Neuronal stem cell (in vitro differentiated cells): ENCODE results near the gene NTF3.

Experiments used
- DNase-seq: peaks from one replicate; pipeline ENCODE4 v3.0.0-alpha.2; 2013; ENCODE audit warnings: low spot score
- H2AFZ ChIP-seq: one replicate; pipeline ENCODE4 v1.6.1; 2013; ENCODE audit warnings: mild to moderate bottlenecking, low read length, inconsistent platforms
- H2AK5ac ChIP-seq: 2 replicates; pipeline ENCODE4 v1.6.1; 2013; ENCODE audit warnings: low read depth, mild to moderate bottlenecking, inconsistent platforms, low read length, moderate library complexity, mixed read lengths
- H2BK120ac ChIP-seq: 2 replicates; pipeline ENCODE4 v1.6.1; 2013; ENCODE audit warnings: low read depth, mild to moderate bottlenecking, inconsistent platforms, low read length, moderate library complexity, mixed read lengths
- H2BK12ac ChIP-seq: one replicate; pipeline ENCODE4 v1.6.1; 2013; ENCODE audit warnings: low read length, inconsistent platforms
- H2BK15ac ChIP-seq: 2 replicates; pipeline ENCODE4 v1.6.1; 2013; ENCODE audit warnings: mild to moderate bottlenecking, low read length, inconsistent platforms, mixed read lengths
- H2BK5ac ChIP-seq: one replicate; pipeline ENCODE4 v1.6.1; 2013; ENCODE audit warnings: inconsistent platforms, mild to moderate bottlenecking, low read length, moderate library complexity
- H3K14ac ChIP-seq: one replicate; pipeline ENCODE4 v1.6.1; 2013; ENCODE audit warnings: low read length, inconsistent platforms
- H3K18ac ChIP-seq: 2 replicates; pipeline ENCODE4 v1.6.1; 2013; ENCODE audit warnings: low read length, inconsistent platforms
- H3K23ac ChIP-seq: 2 replicates; pipeline ENCODE4 v1.6.1; 2013; ENCODE audit warnings: low read depth, mild to moderate bottlenecking, mixed read lengths, low read length, inconsistent platforms; ENCODE audit not compliant: poor library complexity
- H3K27ac ChIP-seq: replicated peaks from 3 replicates; pipeline ENCODE4 v1.5.1; 2013; ENCODE audit warnings: low read length, inconsistent platforms
- H3K27me3 ChIP-seq, 3 experiments: 2 replicates each; pipeline ENCODE4 v1.6.1; 2013; ENCODE audit warnings: low read length in 3 of 3, mild to moderate bottlenecking in 2 of 3, inconsistent platforms in 1 of 3, low read depth in 1 of 3, mixed read lengths in 1 of 3, moderate library complexity in 1 of 3; ENCODE audit not compliant: control insufficient read depth in 3 of 3, insufficient read depth in 3 of 3
- H3K36me3 ChIP-seq, 2 donors: replicated peaks in 1 of 2; 2 replicates each; pipeline ENCODE4 v1.6.1; 2013; ENCODE audit warnings: low read length in 2 of 2; ENCODE audit not compliant: control insufficient read depth in 2 of 2, insufficient read depth in 2 of 2
- H3K4ac ChIP-seq: 2 replicates; pipeline ENCODE4 v1.6.1; 2013; ENCODE audit warnings: inconsistent platforms, mild to moderate bottlenecking, low read length, moderate library complexity
- H3K4me1 ChIP-seq, 2 donors: 1 replicate in 1 of 2; 2 replicates in 1 of 2; pipeline ENCODE4 v1.6.1; 2013; ENCODE audit warnings: low read length in 2 of 2, low read depth in 1 of 2; ENCODE audit not compliant: control insufficient read depth in 2 of 2, insufficient read depth in 1 of 2
- H3K4me2 ChIP-seq: one replicate; pipeline ENCODE4 v1.6.1; 2013; ENCODE audit warnings: mild to moderate bottlenecking, low read length, inconsistent platforms; ENCODE audit not compliant: insufficient read depth, poor library complexity, severe bottlenecking
- H3K4me3 ChIP-seq, 2 donors: 2 replicates each; pipeline ENCODE4 v1.5.1; 2013; ENCODE audit warnings: low read length in 2 of 2, mild to moderate bottlenecking in 2 of 2, inconsistent platforms in 1 of 2, moderate library complexity in 1 of 2
- H3K79me1 ChIP-seq: one replicate; pipeline ENCODE4 v1.6.1; 2013; ENCODE audit warnings: low read depth, mild to moderate bottlenecking, inconsistent platforms, low read length, moderate library complexity
- H3K9ac ChIP-seq: one replicate; pipeline ENCODE4 v1.6.1; 2013; ENCODE audit warnings: mild to moderate bottlenecking, low read depth, low read length, inconsistent platforms; ENCODE audit not compliant: poor library complexity
- H3K9me3 ChIP-seq, 2 donors: replicated peaks in 1 of 2; 2 replicates each; pipeline versions ENCODE3 to v1.6.1; 2013; ENCODE audit warnings: low read length in 2 of 2, mild to moderate bottlenecking in 2 of 2, inconsistent platforms in 1 of 2, low read depth in 1 of 2, mixed read lengths in 1 of 2, moderate library complexity in 1 of 2; ENCODE audit not compliant: control insufficient read depth in 2 of 2, insufficient read depth in 1 of 2
- H4K8ac ChIP-seq: one replicate; pipeline ENCODE4 v1.6.1; 2013; ENCODE audit warnings: low read depth, mild to moderate bottlenecking, inconsistent platforms, low read length, moderate library complexity
- H4K91ac ChIP-seq: one replicate; pipeline ENCODE4 v1.6.1; 2013; ENCODE audit warnings: low read length, low read depth, mild to moderate bottlenecking, inconsistent platforms; ENCODE audit not compliant: poor library complexity
- WGBS, 2 donors: extraction: QIAGEN DNeasy Blood & Tissue Kit; methylation state at CpG; one replicate each; pipeline ENCODE4 v1.1.7; 2013; ENCODE audit warnings: missing lambda C conversion rate in 2 of 2, mixed read lengths in 1 of 2; ENCODE audit not compliant: insufficient read length in 2 of 2, insufficient replicate concordance in 1 of 2; ENCODE audit errors: extremely low coverage in 2 of 2; 5-methylcytosine and 5-hydroxymethylcytosine counted together

The NTF3 gene

DNA sequence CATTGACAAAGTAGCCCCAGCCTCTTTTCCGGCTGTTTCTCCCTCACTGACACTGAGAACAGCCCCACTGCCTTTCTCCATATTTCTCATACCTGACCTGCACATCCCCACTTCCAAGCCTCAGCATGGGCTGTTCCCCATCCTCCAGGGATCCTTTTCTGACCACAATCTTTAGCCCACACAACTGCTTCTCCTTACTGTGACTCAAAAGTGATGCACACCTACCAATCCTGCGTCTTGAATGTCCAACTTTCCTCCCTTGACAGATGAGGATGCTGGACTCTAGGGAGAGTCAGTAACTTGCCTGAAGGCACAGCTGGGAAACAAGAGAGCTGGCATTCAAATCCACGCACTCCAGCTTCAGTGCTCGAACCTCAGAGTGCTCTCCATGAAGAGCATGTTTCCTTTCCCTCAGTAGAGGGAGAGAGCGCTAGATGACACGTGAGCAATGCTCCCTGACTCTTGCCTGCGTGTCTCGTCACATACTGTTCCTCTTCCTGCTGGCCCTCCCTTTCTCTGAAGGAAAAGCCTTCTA is 75.6 kb downstream of the NTF3 start:
- H3K14ac ChIP-seq: no peak overlapping the region
- no peak overlapping the region for H2BK12ac ChIP-seq
- no peak overlapping the region for H2BK15ac ChIP-seq
- H3K9me3 ChIP-seq: no peaks in the 10 kb centered on the region
- H2AFZ ChIP-seq: no peak overlapping the region
- no peaks in the 10 kb centered on the region for H3K36me3 ChIP-seq
- H3K79me1 ChIP-seq: no peaks in the 10 kb centered on the region
- H2BK5ac ChIP-seq: no peak overlapping the region
- H3K23ac ChIP-seq: no peak overlapping the region
- no peak overlapping the region for H3K4me2 ChIP-seq
- DNase-seq: no peak
- H2BK120ac ChIP-seq: no peak overlapping the region
- no peak overlapping the region for H3K18ac ChIP-seq
- no peak overlapping the region for H3K9ac ChIP-seq
- no peak overlapping the region for H3K4me3 ChIP-seq
- no CpG with 5 or more reads among the region's 8 CpGs for WGBS, 2 donors
- no peak overlapping the region for H3K27ac ChIP-seq
- H4K91ac ChIP-seq: no peak overlapping the region
- no peak overlapping the region for H4K8ac ChIP-seq
- H3K4ac ChIP-seq: no peak overlapping the region
- peaks cover 0 to 7% (median 0%) of the 10 kb centered on the region in 3 experiments for H3K27me3 ChIP-seq
- peaks cover 0 to 2% of the 10 kb centered on the region in 2 donors for H3K4me1 ChIP-seq
- H2AK5ac ChIP-seq: no peak overlapping the region

DNA sequence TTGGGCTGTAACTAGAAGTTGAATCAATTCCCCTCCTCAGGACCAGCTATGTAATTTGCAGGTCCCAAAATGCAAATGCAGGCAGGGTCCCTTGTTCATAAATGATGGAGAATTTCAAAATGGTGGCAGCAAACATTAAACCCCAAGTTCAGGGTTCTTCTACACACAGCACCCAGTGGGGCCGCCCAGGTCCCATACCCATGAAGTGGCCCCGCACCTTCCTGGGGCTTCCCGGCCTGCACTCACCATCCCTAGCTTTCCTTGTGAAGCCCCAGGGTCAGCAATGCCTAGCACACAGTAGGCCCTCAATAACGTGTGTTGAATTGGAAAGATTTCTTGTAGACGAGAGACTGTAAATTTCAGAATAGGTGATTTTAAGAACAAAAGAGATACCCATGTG is 76.0 kb downstream of the NTF3 start:
- no peak overlapping the region for H3K23ac ChIP-seq
- WGBS, 2 donors: no CpG with 5 or more reads among the region's 5 CpGs
- no peaks in the 10 kb centered on the region for H3K36me3 ChIP-seq
- no peak overlapping the region for H2AFZ ChIP-seq
- no peak overlapping the region for H3K9ac ChIP-seq
- no peak overlapping the region for H2BK12ac ChIP-seq
- peaks cover 0 to 5% of the 10 kb centered on the region in 2 donors for H3K4me1 ChIP-seq
- H4K91ac ChIP-seq: no peak overlapping the region
- no peak overlapping the region for H2BK15ac ChIP-seq
- H3K4me2 ChIP-seq: no peak overlapping the region
- no peaks in the 10 kb centered on the region for H3K9me3 ChIP-seq
- H3K4me3 ChIP-seq: no peak overlapping the region
- peaks cover 0 to 2% (median 0%) of the 10 kb centered on the region in 3 experiments for H3K27me3 ChIP-seq
- no peak overlapping the region for H2AK5ac ChIP-seq
- H4K8ac ChIP-seq: no peak overlapping the region
- no peak overlapping the region for H3K4ac ChIP-seq
- no peaks in the 10 kb centered on the region for H3K79me1 ChIP-seq
- no peak overlapping the region for H2BK5ac ChIP-seq
- no peak overlapping the region for H3K27ac ChIP-seq
- DNase-seq: no peak
- H3K14ac ChIP-seq: no peak overlapping the region
- H2BK120ac ChIP-seq: no peak overlapping the region
- H3K18ac ChIP-seq: no peak overlapping the region

DNA sequence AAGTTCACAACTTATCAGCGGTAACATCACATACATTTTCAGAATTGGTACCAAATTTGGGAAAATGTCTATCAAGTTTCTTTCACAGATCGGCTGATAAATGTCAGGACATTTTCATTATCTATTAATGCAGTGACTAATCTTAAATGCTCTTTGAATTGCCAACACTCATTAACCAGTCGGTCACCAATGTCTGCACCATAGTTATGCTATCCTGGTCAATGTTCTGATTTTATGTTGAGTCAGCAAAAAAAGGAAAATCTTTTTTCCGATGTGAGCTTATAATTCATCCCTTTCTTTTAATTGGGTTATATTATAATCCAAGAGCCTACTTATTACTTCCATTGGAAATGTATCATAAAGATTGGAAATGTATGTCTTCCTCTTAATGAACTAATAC is 77.2 kb downstream of the NTF3 start:
- H3K23ac ChIP-seq: no peak overlapping the region
- no peaks in the 10 kb centered on the region for H3K9me3 ChIP-seq
- no peak for DNase-seq
- H3K27ac ChIP-seq: no peak overlapping the region
- no peak overlapping the region for H3K4me2 ChIP-seq
- H3K18ac ChIP-seq: no peak overlapping the region
- H3K4ac ChIP-seq: no peak overlapping the region
- peaks cover 0 to 5% of the 10 kb centered on the region in 2 donors for H3K4me1 ChIP-seq
- peaks cover 0 to 3% (median 0%) of the 10 kb centered on the region in 3 experiments for H3K27me3 ChIP-seq
- no peak overlapping the region for H3K14ac ChIP-seq
- H2BK5ac ChIP-seq: no peak overlapping the region
- no peak overlapping the region for H2AFZ ChIP-seq
- WGBS, 2 donors: no CpG with 5 or more reads among the region's 4 CpGs
- no peak overlapping the region for H2BK12ac ChIP-seq
- H4K8ac ChIP-seq: no peak overlapping the region
- H4K91ac ChIP-seq: no peak overlapping the region
- no peak overlapping the region for H2BK15ac ChIP-seq
- H3K9ac ChIP-seq: no peak overlapping the region
- no peak overlapping the region for H2BK120ac ChIP-seq
- no peak overlapping the region for H3K4me3 ChIP-seq
- H3K79me1 ChIP-seq: no peaks in the 10 kb centered on the region
- no peaks in the 10 kb centered on the region for H3K36me3 ChIP-seq
- H2AK5ac ChIP-seq: no peak overlapping the region

DNA sequence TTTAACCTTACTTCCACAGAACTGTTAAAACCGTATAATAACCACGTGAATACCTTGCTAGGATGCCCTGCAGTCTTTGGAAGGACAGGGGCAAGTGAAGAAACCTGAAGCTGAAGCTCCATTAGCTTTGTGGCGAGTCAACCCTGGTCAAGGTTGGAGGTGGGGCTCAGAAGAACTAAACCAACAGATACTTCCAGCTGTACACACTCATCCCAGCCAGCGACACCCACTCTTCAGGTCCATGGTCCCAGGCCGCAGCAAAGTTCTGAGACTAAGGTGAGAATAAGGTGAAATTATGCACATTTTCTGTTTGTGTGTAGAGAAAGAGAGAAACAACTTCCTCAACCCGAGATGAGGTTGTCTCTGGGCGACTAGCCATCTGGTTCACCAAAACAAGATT is 77.6 kb downstream of the NTF3 start:
- no peak overlapping the region for H3K14ac ChIP-seq
- no peak overlapping the region for H2AK5ac ChIP-seq
- no peak overlapping the region for H3K9ac ChIP-seq
- H3K79me1 ChIP-seq: no peaks in the 10 kb centered on the region
- no peak for DNase-seq
- no peak overlapping the region for H3K4me2 ChIP-seq
- H3K4me1 ChIP-seq: peaks cover 0 to 5% of the 10 kb centered on the region in 2 donors
- no peak overlapping the region for H2AFZ ChIP-seq
- H3K27ac ChIP-seq: no peak overlapping the region
- no peak overlapping the region for H2BK5ac ChIP-seq
- no peak overlapping the region for H2BK120ac ChIP-seq
- WGBS, 2 donors: no CpG with 5 or more reads among the region's 7 CpGs
- no peaks in the 10 kb centered on the region for H3K36me3 ChIP-seq
- no peak overlapping the region for H4K91ac ChIP-seq
- H4K8ac ChIP-seq: no peak overlapping the region
- no peak overlapping the region for H3K18ac ChIP-seq
- H2BK12ac ChIP-seq: no peak overlapping the region
- no peak overlapping the region for H3K4me3 ChIP-seq
- H3K9me3 ChIP-seq: no peaks in the 10 kb centered on the region
- no peak overlapping the region for H2BK15ac ChIP-seq
- H3K4ac ChIP-seq: no peak overlapping the region
- peaks cover 0 to 3% (median 0%) of the 10 kb centered on the region in 3 experiments for H3K27me3 ChIP-seq
- no peak overlapping the region for H3K23ac ChIP-seq
